ENCODE results near the gene PHC2.
A peak's percentile ranks its signal among the peaks of the same experiment; 100 is the strongest.

PHC2 gene

DNA sequence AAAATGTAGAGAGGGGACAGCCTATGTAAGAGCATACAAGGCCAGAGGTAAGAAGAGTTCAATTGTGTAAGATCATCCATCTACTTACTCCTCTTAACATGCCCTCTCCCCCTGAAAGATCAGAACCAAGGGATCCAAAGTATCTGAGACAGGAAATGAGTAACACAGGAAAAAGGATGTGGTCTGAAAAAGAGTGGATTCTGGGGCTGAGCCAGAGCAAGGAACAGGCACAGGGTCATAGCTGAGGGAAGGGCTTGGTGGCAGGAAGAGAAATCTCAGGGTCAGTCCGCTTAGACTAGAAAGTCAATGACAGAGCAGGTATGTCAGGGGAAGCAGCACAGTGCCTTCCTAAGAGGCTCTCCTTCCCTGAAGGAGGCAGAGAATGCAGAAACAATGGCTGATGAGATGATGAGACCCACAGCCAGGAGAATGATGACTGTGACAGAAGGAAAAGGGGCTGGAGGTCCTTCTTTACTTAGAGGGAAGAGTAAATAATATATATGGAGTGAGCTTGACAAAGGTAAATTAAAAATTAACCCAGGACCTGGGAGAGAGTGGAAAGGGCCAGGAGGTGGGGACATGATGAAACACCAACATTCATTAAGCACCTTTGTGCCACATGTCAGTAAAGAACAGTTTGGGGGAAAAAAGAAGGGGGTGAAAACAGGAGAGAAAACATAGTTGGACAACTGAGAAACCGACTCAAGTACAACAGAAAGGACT lies 83.8 kb downstream of the PHC2 start:
- no peak for DNase-seq

DNA sequence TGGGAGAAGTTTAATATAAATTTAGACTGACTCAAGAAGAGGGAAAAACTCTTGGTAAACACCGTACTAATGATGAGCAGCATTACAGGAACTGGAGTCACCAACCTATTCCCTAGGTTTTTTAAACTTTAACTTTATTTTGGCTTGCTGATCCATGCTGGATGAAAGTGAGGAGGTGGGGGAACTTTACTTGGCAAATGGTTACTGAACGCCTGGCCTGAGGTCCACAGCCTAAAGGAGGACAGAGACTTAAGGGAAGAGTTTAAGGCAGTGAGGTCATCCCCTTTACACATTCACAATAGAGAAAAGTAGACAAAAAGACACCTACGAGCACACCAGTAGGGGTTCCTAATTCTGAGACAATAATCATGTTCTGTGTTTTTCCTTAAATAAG lies 84.4 kb downstream of the PHC2 start:
- DNase-seq: no peak

DNA sequence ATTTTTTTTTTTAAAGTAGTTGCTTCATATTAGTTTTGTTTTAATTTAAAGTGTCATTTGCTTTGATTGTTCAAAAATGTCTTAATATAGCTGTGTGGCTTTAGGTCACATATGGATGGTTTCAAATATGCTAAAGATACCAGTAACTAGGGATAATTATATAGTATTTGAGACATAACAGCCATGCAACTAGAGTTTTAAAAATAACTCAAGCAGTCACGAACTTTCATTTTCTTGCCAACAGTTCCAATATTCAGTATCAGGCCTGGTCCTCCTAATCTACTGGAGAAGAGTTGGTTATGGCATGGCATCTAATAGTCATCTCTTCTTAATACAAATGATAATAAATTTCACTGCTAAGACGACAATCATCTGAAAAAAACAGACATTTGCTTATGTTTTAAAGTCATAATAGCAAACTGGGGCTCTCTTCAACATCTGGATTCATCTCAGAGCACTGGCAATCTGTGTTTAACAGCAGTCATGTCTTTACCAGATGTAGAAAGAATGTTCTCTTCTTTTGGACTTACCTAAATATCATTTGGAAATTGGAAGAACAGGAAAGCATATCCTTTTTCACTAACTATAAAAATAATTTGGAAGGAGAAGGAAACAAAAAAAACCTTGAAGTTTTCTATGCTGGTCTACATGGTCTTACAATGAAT lies 85.9 kb downstream of the PHC2 start:
- DNase-seq: no peak

DNA sequence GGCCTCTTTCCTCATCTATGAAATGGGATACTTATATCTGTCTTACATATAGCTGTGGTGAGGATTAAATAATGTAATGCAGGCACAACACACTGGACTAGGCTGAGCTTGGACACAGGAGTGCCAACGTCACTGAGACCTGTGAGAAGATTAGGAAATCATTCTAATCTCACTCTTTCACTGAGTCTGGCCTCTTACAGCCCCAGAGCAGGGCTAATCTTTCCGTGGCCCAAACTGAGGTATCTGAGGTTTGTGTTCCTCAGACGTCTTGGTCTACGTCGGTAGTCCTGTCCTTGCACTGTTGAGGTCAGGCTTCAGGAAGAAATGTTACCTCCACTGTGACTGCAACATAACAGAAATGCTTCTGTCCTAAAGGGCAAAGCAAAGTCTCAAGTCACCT lies 87.4 kb downstream of the PHC2 start:
- DNase-seq: no peak

DNA sequence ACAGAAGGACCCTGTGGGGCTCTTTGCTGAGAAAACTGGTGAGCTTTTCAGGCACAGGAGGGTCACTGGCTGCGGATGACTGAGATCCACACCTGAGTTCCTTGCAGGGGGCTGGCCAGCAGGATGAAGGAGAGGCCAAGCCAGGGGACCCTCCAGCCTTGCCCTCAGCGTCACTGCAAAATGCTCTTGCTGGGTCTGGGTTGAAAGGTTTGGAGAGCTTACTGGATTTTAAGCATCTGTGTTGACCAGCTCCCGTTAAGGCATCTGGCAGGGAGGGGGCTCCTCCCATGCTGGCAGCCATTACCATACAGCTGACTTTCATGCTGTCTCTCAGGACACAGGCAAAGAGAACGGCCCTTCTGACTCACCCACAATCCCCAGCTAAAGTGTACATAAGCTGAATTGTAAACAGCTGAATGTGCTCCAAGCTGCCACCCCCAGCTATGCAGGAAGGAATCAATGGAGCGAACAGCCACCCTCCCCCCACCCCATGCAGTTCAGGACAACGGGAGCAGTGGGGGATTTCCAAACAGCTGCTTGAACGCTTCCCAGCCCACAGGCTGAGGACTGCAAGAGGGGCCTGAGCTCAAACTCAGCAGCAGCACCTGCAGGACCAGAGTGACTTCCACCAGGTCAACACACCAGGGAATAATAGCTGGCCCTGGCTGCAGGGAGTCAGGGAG lies 88.7 kb downstream of the PHC2 start:
- peak; percentile 84 for DNase-seq

DNA sequence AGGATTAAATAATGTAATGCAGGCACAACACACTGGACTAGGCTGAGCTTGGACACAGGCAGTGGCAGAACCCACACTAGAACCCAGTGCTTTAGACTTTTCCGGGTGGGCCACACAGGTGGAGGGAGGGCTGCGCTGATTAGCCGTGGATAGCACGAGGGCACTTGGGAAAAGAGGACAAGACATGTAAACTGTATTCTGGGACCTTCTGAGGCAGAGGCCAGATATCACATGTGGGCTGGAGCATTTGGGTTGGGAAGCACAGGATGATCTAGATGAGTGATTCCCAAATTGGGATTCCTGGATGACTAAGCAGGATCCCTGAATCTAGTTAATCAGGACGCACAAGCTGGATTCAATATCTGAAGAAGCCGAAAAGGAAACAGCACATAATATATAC lies 89.7 kb downstream of the PHC2 start:
- no peak for DNase-seq

DNA sequence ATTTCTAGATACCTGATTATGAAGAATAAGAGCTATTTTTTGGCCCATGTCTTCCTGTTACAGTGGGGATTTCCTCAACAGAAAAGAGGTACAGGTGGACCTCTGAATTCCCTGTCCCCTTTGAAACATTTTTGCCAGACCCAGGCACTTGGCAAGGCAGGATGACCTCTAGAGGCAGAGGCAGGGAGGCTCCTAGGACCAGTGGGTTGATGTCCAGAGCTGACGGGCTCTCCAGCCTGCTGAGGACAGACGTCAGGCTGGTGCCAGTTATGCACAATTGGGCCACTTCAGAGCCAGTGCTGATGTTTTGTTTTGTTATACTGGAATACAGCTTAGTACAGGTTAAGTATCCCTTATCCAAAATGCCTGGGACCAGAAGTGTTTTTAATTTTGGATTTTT lies 91.5 kb downstream of the PHC2 start:
- DNase-seq: no peak

DNA sequence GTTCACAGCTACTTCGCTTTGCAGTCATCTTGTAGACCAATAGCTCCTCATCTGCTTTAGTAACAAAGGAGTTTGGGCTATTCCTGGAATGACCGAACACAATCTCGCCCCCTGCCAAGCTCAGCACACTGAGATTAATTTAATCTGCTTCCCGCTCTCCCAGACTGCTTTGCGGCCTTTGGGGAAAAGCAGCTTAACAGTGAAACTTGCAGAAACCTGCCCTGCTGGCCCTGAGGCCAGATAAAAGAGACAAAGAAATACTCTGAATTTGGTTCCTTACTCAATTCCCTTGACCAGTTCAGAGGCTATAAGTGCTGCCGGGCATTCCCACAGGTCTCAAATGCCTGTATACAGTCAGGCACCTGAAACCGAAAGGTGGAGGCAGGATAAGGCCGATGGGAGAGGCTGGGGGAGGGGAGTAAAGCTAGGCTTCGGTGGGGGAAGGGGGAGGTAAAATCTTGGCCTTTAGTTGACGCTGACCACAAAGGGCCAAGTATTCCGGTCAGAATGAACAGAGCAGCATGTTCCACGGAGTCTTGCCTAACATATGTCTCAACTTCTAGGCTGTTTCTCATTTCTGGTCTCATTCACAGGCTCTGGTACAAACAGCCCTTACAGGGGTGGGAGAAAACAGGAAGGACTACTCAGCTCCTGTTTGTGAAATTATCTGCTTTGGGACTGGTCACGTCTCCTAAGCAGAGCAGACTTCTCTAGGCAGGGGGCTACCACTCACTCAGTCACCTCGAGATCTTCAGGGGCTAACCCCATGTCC lies 92.3 kb downstream of the PHC2 start:
- peak; percentile 36 for DNase-seq

DNA sequence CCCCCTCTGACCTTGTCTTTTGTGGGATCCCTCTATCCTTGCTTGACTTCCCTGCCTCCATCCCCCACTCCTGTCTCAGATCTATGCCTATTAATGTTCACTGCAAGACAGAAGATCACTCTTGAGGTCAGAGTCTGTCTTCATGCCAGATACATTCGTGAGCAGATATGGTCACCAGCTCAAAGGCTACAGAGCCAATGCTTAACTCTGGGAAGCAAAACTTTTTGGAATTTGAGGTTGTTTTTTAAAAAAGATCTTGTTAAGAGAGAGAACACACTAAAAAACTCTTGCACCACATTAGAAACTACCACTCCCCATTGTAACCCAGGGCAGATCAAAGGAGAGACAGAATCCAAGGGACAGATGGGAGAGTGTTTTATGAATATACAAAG lies 92.9 kb downstream of the PHC2 start:
- DNase-seq: no peak

DNA sequence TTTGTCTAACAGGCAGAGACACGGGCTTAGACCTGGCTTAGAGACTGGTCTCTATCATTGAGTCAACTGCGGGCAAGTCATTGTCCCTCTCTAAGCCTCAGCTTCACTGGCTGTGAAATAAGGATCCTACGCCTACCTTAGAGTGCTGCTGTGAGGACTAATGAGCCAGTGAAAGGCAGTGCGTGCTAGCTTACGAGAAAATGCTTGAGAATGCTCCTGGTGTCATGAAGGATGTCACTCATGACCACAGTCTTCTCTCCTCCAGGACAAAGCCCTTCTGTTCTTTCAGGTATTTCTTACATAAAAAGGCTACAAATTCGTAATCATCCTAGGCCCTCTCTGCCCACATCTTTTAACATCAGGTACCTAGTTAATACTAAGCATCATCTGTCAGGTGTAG lies 93.5 kb downstream of the PHC2 start:
- DNase-seq: peak; percentile 57

DNA sequence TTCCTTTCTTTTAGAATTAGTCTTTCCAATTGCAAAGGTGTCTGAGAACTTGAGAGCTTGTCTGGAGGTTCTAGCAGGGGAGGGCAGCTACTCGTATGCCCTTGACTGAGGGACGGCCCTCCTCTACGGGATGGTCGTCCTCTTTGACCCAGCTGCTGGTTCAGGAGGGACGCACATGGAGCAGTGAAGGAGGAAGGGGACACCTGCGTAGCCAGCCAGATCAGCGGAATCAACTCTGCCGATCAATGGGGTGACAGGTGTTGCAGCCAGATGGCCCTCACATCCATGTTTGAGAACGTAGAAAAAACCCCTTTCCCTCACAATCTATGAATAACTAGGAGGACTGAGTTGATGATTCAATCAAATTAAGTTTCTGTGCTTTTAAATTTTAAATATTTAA lies 94.3 kb downstream of the PHC2 start:
- peak; percentile 96 for DNase-seq

DNA sequence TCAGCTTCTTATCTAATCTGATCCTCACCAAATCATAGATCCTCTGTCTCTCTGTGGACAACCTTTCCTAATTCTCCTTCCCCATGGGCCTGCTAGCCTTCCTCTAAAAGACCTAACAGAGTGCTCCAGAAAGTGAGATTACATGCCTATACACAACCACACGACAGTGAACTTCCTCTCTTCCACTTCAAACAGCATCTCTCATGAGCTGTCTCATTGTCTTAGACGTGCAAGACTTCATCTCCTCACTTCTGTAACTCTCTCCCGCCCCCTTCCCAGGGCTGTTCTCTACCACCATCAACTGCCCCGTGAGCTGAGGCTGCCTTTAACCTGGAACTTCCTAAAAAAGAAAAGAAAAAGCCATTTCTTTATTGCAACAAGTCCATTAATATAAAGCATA lies 95.9 kb downstream of the PHC2 start:
- no peak for DNase-seq

DNA sequence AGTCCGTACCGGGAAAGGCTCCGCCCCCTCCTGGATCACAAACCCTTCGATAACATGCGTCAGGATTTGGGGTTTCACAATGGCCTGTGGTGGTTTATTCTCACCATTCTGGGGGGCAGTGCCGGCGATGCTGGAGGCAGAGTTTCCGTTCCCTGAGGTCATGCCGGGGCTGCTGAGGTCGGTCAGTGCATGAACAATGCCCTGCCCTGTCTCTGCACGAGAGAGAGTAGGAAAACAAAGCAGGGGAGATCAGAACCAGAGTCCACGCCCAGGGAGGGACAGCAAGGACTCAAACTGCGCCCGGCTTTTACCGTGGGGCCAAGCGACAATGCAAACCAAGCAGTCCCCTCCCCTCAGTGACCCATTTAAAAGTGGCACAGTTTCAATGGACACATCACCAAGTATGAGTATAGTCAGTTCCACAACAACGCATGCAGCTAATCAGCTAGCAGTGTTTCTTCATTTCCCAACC lies 96.8 kb downstream of the PHC2 start:
- DNase-seq: no peak

DNA sequence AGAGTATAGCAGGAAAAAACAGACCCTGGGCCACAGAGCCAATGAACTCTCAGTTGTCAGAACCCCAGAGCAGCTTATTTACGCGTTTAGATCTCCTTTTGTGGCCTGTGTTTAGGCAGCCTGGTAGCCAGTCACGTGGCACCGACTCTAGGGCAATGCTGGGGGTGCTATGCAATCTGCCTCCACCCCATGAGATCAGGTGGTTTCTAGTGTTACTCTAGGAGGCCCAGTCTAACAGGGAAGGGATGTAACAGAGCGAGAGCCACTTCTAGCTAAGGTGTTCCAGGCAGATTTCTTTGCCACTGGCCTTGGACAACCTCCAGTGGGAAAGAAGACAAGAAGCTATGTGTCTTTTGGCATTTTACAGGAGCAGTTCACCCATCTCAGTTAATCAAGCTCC lies 98.0 kb downstream of the PHC2 start:
- no peak for DNase-seq

DNA sequence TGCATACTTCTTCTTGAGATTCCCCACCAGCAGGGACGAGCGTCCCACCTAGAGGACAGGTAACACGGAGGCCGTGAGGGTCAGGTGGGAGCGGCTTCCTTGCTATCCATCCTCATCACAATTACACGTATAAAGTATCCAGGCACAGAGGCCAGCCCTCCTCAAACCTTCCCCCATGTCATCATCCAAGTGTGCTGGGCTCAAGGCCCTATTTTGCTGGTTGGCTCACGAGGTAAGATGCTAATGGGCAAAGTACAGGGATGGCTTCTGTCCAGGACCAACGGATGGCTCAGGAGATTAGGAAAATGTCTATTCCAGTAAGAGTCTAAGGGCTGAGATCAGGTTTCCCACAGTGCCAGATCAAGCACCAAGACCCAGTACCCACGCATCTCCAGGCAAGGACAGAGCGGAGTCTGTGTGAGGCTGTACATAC lies 98.5 kb downstream of the PHC2 start:
- no peak for DNase-seq

DNA sequence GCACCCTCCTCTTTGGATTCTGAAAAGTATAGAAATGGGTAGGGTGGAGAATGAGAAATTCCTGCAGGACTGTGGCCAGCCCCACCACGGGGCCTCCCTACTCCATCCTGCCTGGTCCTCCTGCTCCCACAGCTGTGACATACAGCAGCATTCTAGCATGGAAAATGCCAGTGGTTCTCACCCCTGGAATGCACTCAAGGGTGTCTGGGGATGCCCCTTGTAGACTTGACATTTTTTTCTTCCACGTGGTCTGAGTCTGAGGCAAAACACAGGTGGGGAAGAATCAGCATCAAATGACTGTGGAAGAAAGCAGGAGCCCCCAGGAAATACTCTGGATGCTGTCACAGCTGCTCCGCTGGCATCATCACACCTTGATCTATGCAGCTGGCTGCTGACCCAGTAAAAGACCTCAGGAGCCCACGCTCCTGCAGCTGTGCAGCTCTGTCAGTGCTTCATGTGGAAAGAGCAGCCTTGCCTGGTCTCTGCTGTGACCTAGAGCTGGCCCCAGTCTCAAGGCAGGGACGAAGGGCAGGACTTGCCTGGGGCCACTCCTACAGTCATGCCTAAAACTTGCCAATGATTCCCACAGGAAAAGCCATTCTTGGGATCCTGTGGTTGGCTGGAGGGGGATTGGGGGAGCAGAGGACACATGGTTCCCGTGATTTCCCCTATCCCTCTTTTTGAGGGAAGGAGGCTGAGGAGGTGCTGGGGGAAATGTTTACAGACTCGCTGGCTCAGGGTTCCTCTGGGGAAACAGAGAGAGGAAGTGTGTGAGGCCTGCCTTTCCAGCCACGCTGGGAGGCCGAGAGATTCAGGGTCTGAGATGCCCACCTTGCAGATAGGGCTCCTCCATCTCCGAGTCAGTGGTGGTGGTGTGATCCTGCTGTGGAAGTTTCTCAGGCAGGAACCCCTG lies 99.2 kb downstream of the PHC2 start:
- DNase-seq: no peak

DNA sequence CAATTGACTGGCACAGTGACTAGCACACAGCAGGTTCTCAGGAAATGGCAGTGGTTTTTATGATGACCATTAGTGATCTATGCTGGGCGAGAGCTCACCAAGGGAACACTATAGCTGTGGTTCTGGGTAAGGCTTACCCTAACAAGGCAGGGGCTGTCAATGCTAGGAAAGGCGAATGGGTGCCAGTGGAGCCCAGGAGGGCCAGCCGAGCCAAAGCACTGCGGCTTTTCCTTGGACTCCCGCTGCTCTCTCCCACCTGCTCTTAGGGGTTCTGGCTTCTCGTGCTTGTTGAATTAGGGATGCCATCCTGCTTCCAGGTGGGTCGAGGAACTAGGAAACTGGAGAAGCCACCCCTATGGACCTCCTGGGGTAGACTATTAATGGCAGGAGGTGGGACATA lies 100.0 kb downstream of the PHC2 start:
- no peak for DNase-seq

DNA sequence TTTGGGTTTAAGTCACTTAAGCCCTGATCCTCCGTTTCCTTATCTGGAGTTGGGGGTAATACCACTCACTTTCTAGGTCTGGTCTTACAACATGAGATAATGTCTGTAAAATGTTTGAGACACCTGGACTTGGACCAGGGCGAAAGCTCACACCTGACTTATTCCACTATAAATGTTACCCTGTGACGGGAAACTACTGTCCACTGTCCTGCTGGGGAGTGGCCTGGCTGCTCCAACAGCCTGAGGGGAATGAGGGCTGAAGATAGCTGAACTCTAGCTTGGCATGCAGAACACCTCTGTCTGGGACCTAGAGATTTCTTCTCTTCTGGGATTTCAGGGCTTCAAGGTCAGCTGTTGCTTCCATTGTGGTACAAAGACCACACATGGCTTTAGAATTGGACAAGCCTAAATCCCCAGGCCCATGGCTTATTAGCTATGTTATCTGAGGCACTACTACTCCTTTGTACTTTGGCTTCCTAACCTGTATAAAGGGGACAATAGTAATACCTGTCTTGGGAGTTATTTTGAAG lies 100.5 kb downstream of the PHC2 start:
- DNase-seq: no peak

DNA sequence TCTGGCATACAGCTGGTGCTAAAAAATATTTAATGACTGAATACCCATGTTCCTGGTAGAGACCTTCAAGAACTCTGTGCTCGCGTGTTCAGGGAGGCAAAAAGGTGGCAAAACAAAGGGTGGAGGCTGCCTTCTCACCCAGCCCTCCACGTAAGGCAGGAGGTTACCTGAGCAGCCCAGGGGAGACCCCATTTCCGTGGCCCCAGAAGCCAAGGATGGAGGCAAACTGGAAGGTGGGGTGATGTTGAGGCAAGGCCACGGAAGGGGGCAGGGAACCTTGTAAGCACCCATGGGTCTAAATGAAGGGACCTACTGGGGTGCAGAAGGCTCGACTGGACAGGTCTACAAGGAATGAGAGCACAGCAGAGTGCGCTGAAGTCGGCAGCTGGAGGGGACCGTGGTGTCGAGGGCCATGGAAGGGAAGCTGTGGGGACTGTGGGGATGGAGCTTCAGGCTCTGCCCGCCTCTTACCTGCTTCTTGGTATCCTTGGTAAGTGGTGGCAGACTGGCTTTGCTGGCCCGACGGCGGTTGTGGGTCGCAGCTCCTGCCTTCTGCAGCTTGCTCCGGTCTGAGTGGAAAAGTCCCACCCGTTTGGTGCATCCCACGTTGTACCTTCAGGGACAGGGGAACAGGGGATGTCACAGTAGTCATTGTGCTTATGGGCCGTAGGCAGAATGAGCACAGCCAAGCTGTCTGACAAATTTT lies 101.1 kb downstream of the PHC2 start:
- DNase-seq: no peak

DNA sequence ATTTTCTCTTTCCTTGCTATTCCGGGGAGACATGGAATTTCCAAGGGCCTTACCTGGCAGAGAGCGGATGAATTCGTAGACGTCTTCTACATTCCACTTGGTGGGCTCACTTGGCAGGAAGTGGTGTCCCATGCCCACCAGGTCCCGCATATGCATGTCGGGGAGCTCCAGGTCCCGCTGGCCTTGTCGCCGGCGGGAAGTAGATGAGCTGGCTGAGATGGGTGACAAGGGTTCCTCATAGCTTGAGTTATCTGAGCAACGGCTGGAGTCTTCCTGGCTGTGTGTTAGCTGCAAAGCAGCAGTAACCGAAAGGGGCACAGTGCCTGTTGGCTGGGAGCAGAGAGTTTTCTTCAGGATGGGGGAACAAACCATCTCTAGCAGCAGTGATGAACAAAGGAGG lies 102.1 kb downstream of the PHC2 start:
- DNase-seq: no peak

DNA sequence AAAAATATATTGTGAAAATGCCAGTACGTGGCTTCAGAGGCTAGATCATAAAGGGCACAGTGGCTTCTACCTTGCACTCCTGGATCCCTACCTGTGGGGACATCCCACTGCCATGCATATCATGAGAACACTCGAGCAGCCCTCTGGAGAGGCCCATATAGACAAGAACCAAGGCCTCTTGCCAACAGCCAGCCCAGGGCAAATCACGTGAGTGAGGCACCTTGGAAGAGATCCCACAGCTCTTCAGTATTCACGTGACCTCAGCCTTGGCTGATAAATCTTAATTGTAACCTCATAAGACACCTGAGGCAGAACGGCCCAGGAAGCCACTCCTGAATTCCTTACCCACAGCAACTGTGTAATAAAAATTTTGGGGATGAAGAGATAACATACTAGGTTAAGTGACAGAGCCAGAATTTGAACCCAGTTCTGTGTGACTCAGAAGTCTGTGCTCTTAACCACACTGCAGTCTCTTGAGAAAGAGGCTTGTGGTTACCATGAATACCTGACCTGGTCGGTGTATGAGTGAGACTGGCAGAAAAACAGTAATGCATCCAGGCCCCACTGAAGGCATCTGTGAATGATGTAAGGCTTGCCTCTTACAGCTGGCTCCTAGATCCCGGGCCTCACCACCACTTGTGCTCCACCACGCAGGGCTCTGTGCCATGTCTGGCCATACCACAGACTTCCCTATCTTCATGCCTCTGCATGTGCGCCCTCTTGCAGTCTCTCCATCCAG lies 103.1 kb downstream of the PHC2 start:
- DNase-seq: peak; percentile 15

Measured in NCI-H2171 treated with DMSO at 0.1 percent for 48 hours (cell line).